ENCODE measurements around the gene PPFIBP1. TPM values are rescaled to one million over a fixed set of nuclear protein-coding genes. Genes with fewer than 3 reads are reported as not detected.

The PPFIBP1 gene
- total RNA-seq, 1 experiment from 2014 or later, result 43.4 TPM

DNA sequence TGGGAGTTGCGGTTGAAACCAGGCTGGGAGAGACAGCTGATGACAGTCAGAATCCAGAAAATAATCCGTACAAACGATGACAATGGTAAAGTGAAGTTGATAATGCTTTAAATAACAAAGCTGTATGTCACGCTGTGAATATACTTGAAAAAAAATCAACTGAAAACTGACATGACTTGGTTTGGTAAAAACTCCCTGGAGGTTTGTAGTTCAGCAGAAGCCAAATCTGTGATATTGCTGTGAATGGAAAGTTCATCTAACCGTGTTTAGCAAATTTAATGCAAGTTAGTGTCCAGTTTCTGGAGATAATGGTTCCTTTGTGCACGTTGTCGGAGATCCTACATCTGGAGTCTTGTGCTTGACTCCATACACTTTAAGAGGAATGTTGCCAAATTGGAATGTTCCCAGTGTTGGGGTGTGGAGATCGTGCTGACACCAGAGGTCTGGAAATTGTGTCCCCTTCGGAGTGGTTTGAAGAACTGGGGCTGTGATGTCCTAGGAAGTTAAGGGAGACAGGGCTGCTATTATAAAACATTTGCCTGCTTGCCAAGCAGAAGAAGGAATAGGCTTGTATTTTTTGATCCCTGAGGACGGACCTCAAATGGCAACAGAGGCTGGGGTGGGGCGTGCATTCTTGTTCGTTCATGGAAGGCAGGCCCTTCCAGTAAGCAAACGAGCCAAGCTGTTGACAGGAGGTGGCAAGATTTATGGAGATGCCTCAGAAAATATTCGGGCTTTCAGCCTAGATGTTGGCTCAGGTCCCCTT is 30.6 kb downstream of the PPFIBP1 start:
- in situ Hi-C loops (cut with HindIII; ENCODE audit: low sequenced_read_pairs), result no loop called here

DNA sequence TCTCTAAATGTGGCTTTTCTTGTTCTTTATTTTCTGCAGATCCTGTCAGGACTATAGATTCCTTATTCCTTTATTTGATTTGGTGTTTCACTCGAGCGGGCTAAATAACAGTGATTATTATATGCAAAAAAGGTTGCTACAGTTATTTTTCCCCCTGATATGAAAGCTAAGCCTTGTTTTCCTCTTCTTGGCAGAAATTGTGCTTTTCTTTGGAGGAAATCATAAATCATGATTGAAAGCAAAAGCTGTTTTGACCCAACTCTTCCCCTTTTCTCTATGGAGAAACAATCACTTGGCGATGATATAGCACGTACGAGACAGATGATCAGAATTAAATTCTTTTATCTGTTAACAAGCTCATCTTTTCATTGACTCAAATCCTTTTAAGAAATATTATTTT is 31.4 kb downstream of the PPFIBP1 start:
- no peak for DNase-seq (ENCODE audit: low spot score)
- in situ Hi-C loops (cut with HindIII; ENCODE audit: low sequenced_read_pairs), result no loop called here

More for the DNA sequence above, 30.6 kb downstream of the PPFIBP1 start:
- DNase-seq (ENCODE audit: low spot score), result no peak

GRCh38 chr12:27555925-27556778 is 32.1 kb downstream of the PPFIBP1 start:
- in situ Hi-C loops (cut with HindIII; ENCODE audit: low sequenced_read_pairs), result no loop called here
- no peak for DNase-seq (ENCODE audit: low spot score)

DNA sequence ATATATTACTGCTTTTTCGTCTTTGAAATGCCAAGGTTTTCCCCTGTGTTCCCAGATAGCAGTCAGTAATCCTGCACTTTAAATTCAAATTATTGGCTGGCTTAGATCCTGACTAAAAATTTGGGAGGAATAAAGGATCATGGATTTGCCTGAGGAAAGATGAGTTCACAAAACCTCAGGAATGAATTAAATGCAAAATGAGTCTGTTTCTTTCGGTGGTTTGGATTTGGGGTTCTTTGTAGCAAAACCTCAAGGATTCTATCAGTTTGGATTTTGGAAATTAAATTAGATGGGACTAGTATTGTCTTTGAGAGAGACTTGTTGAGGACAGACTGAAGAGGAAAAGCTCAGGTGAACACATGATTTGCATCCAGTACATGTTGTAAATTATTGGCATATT is 36.1 kb downstream of the PPFIBP1 start:
- no peak for DNase-seq (ENCODE audit: low spot score)

GRCh38 chr12:27561535-27562350 is 37.7 kb downstream of the PPFIBP1 start:
- in situ Hi-C loops (cut with HindIII; ENCODE audit: low sequenced_read_pairs), result no loop called here

More for the DNA sequence above, 36.1 kb downstream of the PPFIBP1 start:
- in situ Hi-C loops (cut with HindIII; ENCODE audit: low sequenced_read_pairs), result no loop called here

GRCh38 chr12:27564612-27565213 is 40.7 kb downstream of the PPFIBP1 start:
- DNase-seq (ENCODE audit: low spot score), result no peak
- in situ Hi-C loops (cut with HindIII; ENCODE audit: low sequenced_read_pairs), result no loop called here

More at GRCh38 chr12:27561535-27562350, 37.7 kb downstream of the PPFIBP1 start:
- DNase-seq (ENCODE audit: low spot score), result no peak

DNA sequence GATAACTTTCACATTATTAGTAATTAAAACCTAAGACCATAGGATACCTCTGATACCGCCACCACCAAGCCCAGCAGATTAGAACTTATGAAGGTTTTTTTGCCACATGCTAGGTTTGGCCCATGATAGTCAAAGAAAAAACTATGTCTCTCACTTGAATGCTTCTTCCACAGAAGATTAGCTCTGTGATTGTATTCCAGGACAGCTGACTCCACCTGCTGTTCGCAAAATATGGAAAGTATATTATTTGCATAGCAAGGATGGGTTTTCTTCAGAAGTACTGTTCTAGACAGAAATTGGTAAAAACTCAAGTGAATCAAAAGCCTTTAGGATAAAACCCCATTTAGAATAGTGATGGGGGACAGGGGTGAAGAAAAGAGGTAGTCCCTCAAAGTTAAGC is 42.2 kb downstream of the PPFIBP1 start:
- in situ Hi-C loops (cut with HindIII; ENCODE audit: low sequenced_read_pairs), result no loop called here
- no peak for DNase-seq (ENCODE audit: low spot score)

DNA sequence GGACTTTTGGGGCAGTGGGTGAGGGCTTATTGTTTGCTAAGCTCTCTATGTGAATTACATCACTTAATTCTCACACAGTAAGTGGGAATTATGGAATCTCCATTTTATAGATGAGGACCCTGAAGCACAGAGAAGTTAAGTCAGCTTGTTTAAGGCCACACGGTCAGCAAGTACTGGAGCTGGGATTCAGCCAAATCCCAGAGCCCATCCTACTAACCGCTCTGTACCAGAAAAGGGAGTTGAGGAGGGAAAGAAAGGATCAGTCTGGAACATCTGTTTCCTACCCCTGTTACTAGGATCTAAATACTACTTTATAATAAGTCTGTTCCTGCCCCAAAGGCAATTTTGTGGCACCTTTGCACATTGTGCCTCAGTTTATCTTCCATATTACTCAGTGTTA is 42.6 kb downstream of the PPFIBP1 start:
- DNase-seq (ENCODE audit: low spot score), result no peak
- in situ Hi-C loops (cut with HindIII; ENCODE audit: low sequenced_read_pairs), result no loop called here

GRCh38 chr12:27571463-27571862 is 47.5 kb downstream of the PPFIBP1 start:
- DNase-seq (ENCODE audit: low spot score), result no peak
- in situ Hi-C loops (cut with HindIII; ENCODE audit: low sequenced_read_pairs), result no loop called here

DNA sequence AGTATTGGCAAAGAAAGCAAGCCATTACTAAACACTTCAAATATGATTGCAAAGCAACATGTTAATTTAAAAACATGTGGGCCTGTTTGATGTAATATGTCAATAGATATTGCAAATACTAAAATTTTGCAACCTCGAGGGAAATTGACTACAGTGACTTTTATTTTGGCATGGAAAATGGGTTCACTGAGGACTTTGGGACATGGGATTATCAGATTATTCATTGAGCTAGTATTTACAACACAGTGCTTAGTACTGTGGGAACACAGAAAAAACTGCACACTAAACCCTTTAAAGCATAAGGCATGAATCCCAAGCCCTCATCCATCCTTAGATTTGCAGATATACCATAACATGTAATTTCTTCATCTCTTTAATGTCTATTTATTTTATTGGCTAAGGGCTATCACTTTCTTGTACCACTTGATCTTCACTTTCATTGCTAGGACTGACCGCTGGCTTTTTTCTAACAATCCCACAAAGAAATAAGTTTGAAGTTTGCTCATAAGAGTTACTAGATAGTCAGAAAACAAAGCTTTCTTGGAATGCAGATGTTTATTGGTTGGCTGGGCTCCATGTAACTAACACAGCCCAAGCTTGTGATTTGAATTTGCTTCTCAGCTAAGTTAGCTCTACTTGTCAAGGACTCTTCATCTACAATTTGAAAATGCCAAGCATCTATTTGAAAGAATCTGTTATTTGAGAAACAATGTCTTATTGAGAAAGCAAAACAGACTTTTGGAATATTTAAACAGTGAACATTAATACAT is 48.7 kb downstream of the PPFIBP1 start:
- DNase-seq (ENCODE audit: low spot score), result no peak
- in situ Hi-C loops (cut with HindIII; ENCODE audit: low sequenced_read_pairs), result no loop called here

DNA sequence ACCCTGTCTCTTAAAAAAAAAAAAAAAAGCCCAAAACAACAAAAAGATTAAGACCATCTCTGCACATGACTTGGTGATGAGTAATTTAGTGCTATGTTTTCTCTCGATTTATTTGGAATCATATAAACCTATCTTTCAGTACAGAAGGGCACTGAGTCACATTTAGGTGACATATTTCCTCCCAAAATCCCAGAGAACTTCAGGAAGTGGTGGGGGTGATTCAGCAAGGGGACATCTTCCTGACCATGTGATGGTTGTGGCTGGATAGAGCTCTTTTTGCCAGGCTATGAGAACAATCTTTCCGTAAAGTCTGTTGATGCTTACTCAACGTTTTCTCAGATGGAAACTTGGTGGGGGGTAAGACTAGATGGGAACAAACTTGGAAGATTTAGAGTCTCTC is 50.0 kb downstream of the PPFIBP1 start:
- DNase-seq (ENCODE audit: low spot score), result no peak

DNA sequence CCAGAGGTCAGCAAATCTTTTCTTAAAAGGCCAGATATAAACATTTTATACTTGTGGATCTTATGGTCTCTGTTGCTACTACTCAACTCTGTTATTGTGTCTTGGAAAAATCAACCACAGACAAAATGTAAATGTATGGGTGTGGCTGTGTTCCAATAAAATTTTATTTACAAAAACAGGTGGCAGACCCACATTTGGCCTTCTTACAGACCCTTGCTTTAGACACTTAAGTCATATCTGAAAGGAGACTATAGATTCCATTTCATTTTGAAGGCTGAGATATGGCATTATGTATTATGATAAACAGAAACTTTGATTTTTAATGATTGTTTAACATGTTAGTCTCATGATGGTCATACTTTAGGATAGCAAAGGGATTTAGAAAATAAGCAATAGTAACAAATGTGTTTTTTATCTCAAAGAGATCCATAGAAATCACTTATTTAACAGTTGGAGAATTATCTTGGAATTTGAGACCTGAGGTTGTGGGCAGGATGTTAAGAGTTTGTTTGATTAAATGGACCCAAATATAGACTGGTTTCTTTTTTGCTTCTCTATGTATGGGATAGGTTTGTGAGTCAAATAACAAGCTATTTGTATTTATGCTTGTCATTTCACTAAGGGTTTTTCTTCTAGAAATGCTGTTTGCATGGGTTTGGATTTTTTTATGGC is 51.2 kb downstream of the PPFIBP1 start:
- DNase-seq (ENCODE audit: low spot score), result no peak
- in situ Hi-C loops (cut with HindIII; ENCODE audit: low sequenced_read_pairs), result no loop called here

More for the DNA sequence above, 50.0 kb downstream of the PPFIBP1 start:
- in situ Hi-C loops (cut with HindIII; ENCODE audit: low sequenced_read_pairs), result no loop called here

DNA sequence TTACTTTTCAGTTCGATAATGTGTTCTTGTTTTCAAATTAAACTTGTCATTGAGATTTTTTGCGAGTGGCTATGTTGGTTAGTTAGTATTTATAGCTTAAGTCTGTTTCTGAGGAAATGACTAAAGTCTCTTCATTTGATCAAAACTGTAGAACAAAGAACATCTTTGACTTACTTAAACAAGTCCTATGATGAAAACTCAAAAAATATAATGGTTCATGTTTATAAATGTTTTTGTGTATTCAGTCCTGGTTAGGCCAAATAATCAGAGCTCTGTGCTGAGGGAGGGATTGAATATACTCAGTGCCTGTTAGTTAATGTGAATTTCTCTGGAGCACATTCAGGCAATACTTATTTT is 51.7 kb downstream of the PPFIBP1 start:
- in situ Hi-C loops (cut with HindIII; ENCODE audit: low sequenced_read_pairs), result no loop called here
- no peak for DNase-seq (ENCODE audit: low spot score)

DNA sequence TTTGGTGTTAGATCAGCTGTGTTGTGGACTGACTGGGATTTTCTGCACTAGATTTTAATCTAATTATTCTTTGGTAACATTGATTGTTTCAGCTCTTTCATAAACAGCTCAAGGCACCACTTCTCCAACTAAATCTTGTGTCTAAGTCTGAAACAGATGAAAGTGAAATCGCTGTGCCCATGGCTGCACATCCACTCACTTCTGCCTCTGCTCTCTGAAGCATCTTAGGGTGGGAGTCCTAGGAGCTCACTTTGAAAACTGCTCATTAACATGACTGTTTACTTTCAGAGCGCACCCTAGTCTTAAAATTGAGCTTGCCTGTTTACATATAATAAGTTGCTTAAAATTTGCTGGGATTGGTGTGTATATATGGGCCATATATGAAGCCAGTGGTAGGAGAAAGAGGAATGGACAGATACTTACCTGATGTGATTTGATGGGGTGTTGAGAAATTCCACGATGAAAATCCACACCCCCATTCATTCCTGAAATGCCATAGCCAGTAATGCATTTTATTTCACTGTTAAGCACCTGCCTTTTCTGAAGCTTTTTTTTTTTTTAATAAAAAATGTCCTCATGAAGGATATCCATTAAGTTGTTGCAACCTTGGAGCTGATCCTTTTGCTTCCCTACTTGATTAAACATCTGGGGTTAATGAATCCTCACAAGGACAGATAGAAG is 52.8 kb downstream of the PPFIBP1 start:
- in situ Hi-C loops (cut with HindIII; ENCODE audit: low sequenced_read_pairs), result no loop called here
- no peak for DNase-seq (ENCODE audit: low spot score)

- in situ Hi-C loops (cut with HindIII; ENCODE audit: low sequenced_read_pairs), result no loop called here
These were observed 53.7 kb downstream of the PPFIBP1 start for GRCh38 chr12:27577688-27578087.

DNA sequence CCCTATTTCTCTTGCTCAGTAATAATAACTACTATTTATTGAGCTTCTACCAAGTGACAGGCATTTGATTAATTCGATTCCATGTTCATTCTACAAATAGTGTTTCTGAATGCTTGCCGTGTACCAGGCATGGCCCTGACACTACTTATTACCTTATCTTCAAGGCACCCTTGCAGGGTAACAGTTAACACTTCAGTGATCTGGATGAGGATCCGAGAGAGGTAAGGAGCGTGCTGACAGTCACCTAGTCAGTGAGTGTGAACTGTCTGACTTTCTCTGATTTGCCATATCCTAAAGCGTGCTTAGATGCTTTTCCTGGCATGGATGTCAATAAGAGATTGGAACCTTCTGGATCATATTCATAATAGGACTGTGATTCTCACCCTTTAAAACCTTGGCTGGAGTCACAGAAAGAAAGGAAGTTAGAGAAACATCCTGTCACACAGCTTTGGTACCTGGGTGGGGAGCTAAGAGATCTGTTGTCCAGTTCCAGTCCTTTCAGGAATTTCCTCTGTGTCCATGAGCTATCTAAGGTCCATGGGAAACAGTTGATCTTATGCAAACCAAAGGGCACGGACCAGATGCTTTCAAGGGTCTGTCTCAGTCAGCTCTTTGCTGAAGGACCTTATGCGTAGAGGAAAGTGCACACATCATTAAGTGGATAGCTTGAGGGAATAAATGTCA is 54.8 kb downstream of the PPFIBP1 start:
- in situ Hi-C loops (cut with HindIII; ENCODE audit: low sequenced_read_pairs), result no loop called here
- DNase-seq (ENCODE audit: low spot score), result no peak

More at GRCh38 chr12:27577688-27578087, 53.7 kb downstream of the PPFIBP1 start:
- no peak for DNase-seq (ENCODE audit: low spot score)
